CD14-positive monocyte (primary cell): ENCODE results near the gene HDAC6. TPM values are rescaled to one million over a fixed set of nuclear protein-coding genes. Genes with fewer than 3 reads are reported as not detected.

Experiments
- DNase-seq, 3 donors: peaks; one replicate each; pipeline ENCODE4 v3.0.0-alpha.2; 2011 to 2022
- H2AFZ ChIP-seq: 2 replicates; pipeline ENCODE4 v1.6.0; 2012; ENCODE audit warnings: mild to moderate bottlenecking, low read depth, low read length, inconsistent platforms; ENCODE audit not compliant: insufficient read depth, poor library complexity, severe bottlenecking
- H3K27ac ChIP-seq, 2 donors: 1 replicate in 1 of 2; 2 replicates in 1 of 2; pipeline ENCODE4 v1.5.1; 2012 to 2013; ENCODE audit warnings: low read length in 2 of 2, control low read depth in 1 of 2, inconsistent platforms in 1 of 2, low read depth in 1 of 2, mild to moderate bottlenecking in 1 of 2
- H3K27me3 ChIP-seq, 2 donors: one replicate each; pipeline versions ENCODE4 v1.6.0 to v1.6.1; 2011 to 2013; ENCODE audit warnings: low read length in 2 of 2; ENCODE audit not compliant: control insufficient read depth in 2 of 2, insufficient read depth in 2 of 2
- H3K36me3 ChIP-seq, 2 donors: replicated peaks in 1 of 2; 1 replicate in 1 of 2; 2 replicates in 1 of 2; pipeline versions ENCODE4 v1.5.1 to v1.6.1; 2012 to 2013; ENCODE audit warnings: low read length in 2 of 2, control low read depth in 1 of 2, inconsistent platforms in 1 of 2, mild to moderate bottlenecking in 1 of 2; ENCODE audit not compliant: insufficient read depth in 2 of 2, control insufficient read depth in 1 of 2
- H3K4me1 ChIP-seq, 2 donors: 1 replicate in 1 of 2; 2 replicates in 1 of 2; pipeline versions ENCODE4 v1.5.1 to v1.6.1; 2012 to 2013; ENCODE audit warnings: low read length in 2 of 2, control low read depth in 1 of 2, inconsistent platforms in 1 of 2, mild to moderate bottlenecking in 1 of 2, moderate library complexity in 1 of 2; ENCODE audit not compliant: insufficient read depth in 2 of 2, control insufficient read depth in 1 of 2
- H3K4me2 ChIP-seq: replicated peaks from 2 replicates; pipeline ENCODE3; 2012; ENCODE audit warnings: low read length, moderate library complexity, mild to moderate bottlenecking; ENCODE audit not compliant: poor library complexity, severe bottlenecking; ENCODE audit errors: extremely low read depth
- H3K4me3 ChIP-seq, 3 experiments: fragments of 200-600 bp in 1 of 3; sonication (generic) in 1 of 3; replicated peaks in 1 of 3; 1 replicate in 2 of 3; 2 replicates in 1 of 3; pipeline ENCODE4 v1.5.1; 2011 to 2013; ENCODE audit warnings: low read length in 3 of 3, mild to moderate bottlenecking in 3 of 3, control low read depth in 2 of 3, low read depth in 2 of 3, inconsistent platforms in 1 of 3, moderate library complexity in 1 of 3
- H3K79me2 ChIP-seq: 2 replicates; pipeline ENCODE4 v1.6.0; 2012; ENCODE audit warnings: mild to moderate bottlenecking, control low read depth, inconsistent platforms, low read length, moderate library complexity; ENCODE audit not compliant: insufficient read depth
- H3K9ac ChIP-seq: 2 replicates; pipeline ENCODE4 v1.6.0; 2017; ENCODE audit warnings: low read length, mild to moderate bottlenecking; ENCODE audit not compliant: insufficient read depth, poor library complexity, severe bottlenecking
- H3K9me3 ChIP-seq, 2 donors: replicated peaks in 1 of 2; 1 replicate in 1 of 2; 2 replicates in 1 of 2; pipeline versions ENCODE4 v1.5.1 to v1.6.1; 2012 to 2013; ENCODE audit warnings: low read length in 2 of 2, control low read depth in 1 of 2; ENCODE audit not compliant: control insufficient read depth in 1 of 2, insufficient read depth in 1 of 2
- H4K20me1 ChIP-seq: 2 replicates; pipeline ENCODE4 v1.6.0; 2012; ENCODE audit warnings: mild to moderate bottlenecking, low read length, control low read depth, moderate library complexity; ENCODE audit not compliant: insufficient read depth
- H3K27ac Mint-ChIP-seq, 7 donors: one replicate each; pipeline ENCODE4 v1.8.0; 2020; ENCODE audit warnings: mild to moderate bottlenecking in 7 of 7, mixed read lengths in 7 of 7, moderate library complexity in 6 of 7, inconsistent platforms in 2 of 7
- H3K27me3 Mint-ChIP-seq, 3 donors: one replicate each; pipeline ENCODE4 v1.8.0; 2021 to 2022; ENCODE audit warnings: low read depth in 3 of 3, mild to moderate bottlenecking in 3 of 3, mixed read lengths in 3 of 3, moderate library complexity in 3 of 3, inconsistent platforms in 1 of 3
- H3K36me3 Mint-ChIP-seq, 2 donors: one replicate each; pipeline ENCODE4 v1.8.0; 2020; ENCODE audit warnings: mixed read lengths in 2 of 2, inconsistent platforms in 1 of 2, mild to moderate bottlenecking in 1 of 2
- H3K4me1 Mint-ChIP-seq: one replicate; pipeline ENCODE4 v1.8.0; 2020; ENCODE audit warnings: mild to moderate bottlenecking, mixed read lengths
- H3K4me3 Mint-ChIP-seq, 2 donors: one replicate each; pipeline ENCODE4 v1.8.0; 2020; ENCODE audit warnings: mild to moderate bottlenecking in 2 of 2, mixed read lengths in 2 of 2, moderate library complexity in 1 of 2
- H3K9me3 Mint-ChIP-seq, 7 donors: one replicate each; pipeline ENCODE4 v1.8.0; 2020 to 2022; ENCODE audit warnings: mixed read lengths in 7 of 7, mild to moderate bottlenecking in 6 of 7, moderate library complexity in 6 of 7, inconsistent platforms in 2 of 7
- WGBS: methylation state at CpG from one replicate; pipeline ENCODE4 v1.1.5; 2013; ENCODE audit warnings: missing lambda C conversion rate; ENCODE audit not compliant: insufficient coverage; 5-methylcytosine and 5-hydroxymethylcytosine counted together
- intact Hi-C, 2 donors: fragments of 100-400 bp; cut with micrococcal nuclease; formaldehyde crosslinking; loops; one replicate each; pipeline versions ENCODE4 v1.15.0 to v1.15.1; 2023
- polyA plus RNA-seq, 3 donors: library from polyadenylated mRNA; depleted of rRNA in 1 of 3; unstranded in 2 of 3; stranded (reverse) in 1 of 3; fragments of 300-500 nt in 2 of 3; fragments of >200 nt in 1 of 3; fragmentation: Illumina TruSeq in 2 of 3; gene quantifications; 1 replicate in 2 of 3; 2 replicates in 1 of 3; pipeline ENCODE4 v1.2.3, GENCODE V29; 2012 to 2021
- TF ChIP-seq, protein P1 (sequence below): fragments of 200-600 bp; IDR thresholded peaks from one replicate; pipeline ENCODE4 v1.8.0; 2022; ENCODE audit warnings: antibody characterized with exemption, mild to moderate bottlenecking

HDAC6 gene
- polyA plus RNA-seq, 3 donors = 12.7 to 67.0 (median 19.7) TPM

DNA sequence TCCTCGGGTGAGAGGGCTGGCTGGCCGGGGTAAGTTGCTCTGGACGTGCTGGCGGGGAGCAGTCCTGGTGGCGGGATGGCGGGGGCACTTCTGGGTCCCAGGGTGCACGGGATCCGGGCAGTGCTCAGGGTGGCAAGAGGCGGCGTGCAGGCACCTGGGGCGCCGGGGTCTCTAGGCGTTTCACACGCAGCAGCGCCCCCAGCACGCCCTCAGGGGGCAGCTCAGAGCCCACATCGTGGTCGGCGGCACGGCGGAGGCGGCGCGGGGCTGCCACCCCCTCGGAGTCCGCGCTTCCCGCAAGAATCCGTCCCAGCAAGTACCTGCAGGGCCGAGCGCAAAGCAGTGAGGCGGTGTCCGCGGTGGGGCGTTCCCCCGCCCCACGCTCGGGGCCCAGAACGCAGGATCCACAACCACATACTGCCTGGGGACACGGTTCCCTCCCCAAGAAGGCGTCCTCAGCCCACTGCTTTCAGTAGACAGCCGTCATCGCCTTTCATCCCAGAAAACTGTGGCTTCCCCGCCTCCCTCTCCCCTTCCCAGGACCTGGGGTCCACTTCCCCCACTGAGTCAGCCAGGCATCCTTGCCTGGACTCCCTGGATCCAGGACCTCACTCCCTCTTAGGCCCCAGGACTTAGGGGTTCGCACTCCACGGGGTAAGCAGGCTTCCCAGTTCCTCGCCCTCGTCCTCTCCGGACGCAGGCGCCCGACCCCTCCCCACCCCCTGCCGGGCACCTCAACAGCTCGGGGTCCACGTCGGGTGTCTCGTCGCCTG is 29.5 kb downstream of the HDAC6 start:
- Histone ChIP-seq H3K4me3 (no peak overlapping the region), H3K27ac (no peak overlapping the region), H3K27me3 (peaks cover 12 to 64% of the 10 kb centered on the region in 2 donors), H3K79me2 (no peaks in the 10 kb centered on the region), H3K4me2 (no peak overlapping the region), H3K9me3 (no peaks in the 10 kb centered on the region), H3K36me3 (no peaks in the 10 kb centered on the region), H4K20me1 (no peaks in the 10 kb centered on the region), H2AFZ (no peak overlapping the region), H3K4me1 (no peaks in the 10 kb centered on the region), H3K9ac (no peak overlapping the region)
- Mint-ChIP-seq H3K9me3 (peaks cover 0 to 31% (median 17%) of the 10 kb centered on the region in 7 donors), H3K36me3 (peaks cover 0 to 5% of the 10 kb centered on the region in 2 donors), H3K27me3 (peaks cover 63 to 87% (median 71%) of the 10 kb centered on the region in 3 donors), H3K4me1 (peaks cover 14% of the 10 kb centered on the region), H3K4me3 (peak overlapping the region in 1 of 2 donors; percentile 26), H3K27ac (no peak overlapping the region)
- WGBS = 13% methylated on average over 37 of the region's 58 CpGs
- TF ChIP-seq, protein P1, sequence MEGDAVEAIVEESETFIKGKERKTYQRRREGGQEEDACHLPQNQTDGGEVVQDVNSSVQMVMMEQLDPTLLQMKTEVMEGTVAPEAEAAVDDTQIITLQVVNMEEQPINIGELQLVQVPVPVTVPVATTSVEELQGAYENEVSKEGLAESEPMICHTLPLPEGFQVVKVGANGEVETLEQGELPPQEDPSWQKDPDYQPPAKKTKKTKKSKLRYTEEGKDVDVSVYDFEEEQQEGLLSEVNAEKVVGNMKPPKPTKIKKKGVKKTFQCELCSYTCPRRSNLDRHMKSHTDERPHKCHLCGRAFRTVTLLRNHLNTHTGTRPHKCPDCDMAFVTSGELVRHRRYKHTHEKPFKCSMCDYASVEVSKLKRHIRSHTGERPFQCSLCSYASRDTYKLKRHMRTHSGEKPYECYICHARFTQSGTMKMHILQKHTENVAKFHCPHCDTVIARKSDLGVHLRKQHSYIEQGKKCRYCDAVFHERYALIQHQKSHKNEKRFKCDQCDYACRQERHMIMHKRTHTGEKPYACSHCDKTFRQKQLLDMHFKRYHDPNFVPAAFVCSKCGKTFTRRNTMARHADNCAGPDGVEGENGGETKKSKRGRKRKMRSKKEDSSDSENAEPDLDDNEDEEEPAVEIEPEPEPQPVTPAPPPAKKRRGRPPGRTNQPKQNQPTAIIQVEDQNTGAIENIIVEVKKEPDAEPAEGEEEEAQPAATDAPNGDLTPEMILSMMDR = no peak
- DNase-seq = no peak
- intact Hi-C loops = no loop called here

DNA sequence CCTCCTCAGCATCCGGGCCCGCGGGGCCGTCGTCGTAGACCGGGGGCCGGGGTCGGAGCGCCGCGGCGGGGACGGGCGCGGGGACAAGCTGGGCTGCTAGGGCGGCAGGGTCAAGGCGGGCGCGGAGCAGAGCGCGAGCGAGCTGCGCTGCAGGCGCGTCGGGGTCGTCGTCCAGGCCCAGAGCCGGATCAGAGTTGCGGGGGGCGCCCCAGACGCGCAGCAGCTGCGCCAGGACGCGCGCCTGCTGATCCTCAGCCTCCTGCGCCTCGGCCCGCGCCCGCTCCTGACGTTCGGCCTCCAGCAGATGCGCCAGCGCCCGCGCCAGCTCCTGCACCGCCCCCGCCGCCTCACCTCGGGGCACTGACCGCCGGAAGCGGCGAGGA is 30.0 kb downstream of the HDAC6 start:
- 2% methylated on average over 42 of the region's 57 CpGs for WGBS
- H3K4me2 ChIP-seq = no peak overlapping the region
- H3K27me3 Mint-ChIP-seq = peaks cover 65 to 90% (median 76%) of the 10 kb centered on the region in 3 donors

More for the DNA sequence above, 30.0 kb downstream of the HDAC6 start:
- Histone ChIP-seq H3K4me1 (no peaks in the 10 kb centered on the region), H3K79me2 (no peaks in the 10 kb centered on the region), H3K27ac (no peak overlapping the region), H3K4me3 (no peak overlapping the region), H3K36me3 (no peaks in the 10 kb centered on the region), H4K20me1 (no peaks in the 10 kb centered on the region), H2AFZ (no peak overlapping the region), H3K9me3 (no peaks in the 10 kb centered on the region), H3K9ac (no peak overlapping the region), H3K27me3 (peaks cover 12 to 70% of the 10 kb centered on the region in 2 donors)
- DNase-seq = no peak
- peaks cover 14% of the 10 kb centered on the region for H3K4me1 Mint-ChIP-seq
- no peak overlapping the region for H3K27ac Mint-ChIP-seq
- intact Hi-C loops = no loop called here
- TF ChIP-seq, protein P1 = no peak
- H3K36me3 Mint-ChIP-seq = peaks cover 0 to 5% of the 10 kb centered on the region in 2 donors
- peaks cover 0 to 31% (median 17%) of the 10 kb centered on the region in 7 donors for H3K9me3 Mint-ChIP-seq
- no peak overlapping the region for H3K4me3 Mint-ChIP-seq
